ENCODE data around the gene GPR87. TPM values are rescaled to one million over a fixed set of nuclear protein-coding genes. Genes with fewer than 3 reads are reported as not detected.

Gene GPR87
- total RNA-seq, 1 experiment from 2014 or later = 15.5 TPM

DNA sequence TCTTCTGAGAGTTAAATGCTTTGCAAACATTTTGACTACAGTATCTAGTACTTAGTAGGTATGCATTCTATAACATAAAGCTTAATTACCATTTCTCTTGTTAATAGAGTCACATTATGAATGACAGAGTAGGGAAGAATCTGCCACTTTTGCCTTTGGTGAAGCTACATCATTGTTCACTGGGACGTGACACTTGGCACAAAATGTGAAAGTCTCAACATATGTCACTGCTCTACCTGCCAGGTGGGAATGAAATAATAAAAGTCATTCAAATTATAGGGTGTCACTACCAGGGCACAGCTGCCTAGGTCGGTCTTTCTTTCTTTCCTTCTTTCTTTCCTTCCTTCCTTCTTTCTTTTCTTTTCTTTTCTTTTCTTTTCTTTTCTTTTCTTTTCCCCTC is 17.6 kb downstream of the GPR87 start:
- Histone ChIP-seq H3F3A (ENCODE audit: insufficient read depth, low read depth) (peaks cover 7% of the 10 kb centered on the region), H3K36me3 (ENCODE audit: low read depth) (peaks cover 7% of the 10 kb centered on the region; the same call in 1 of the 2 replicates), H3K4me3 (no peak overlapping the region), H3K27me3 (ENCODE audit: insufficient read depth, low read depth) (no peaks in the 10 kb centered on the region), H3K79me2 (ENCODE audit: low read depth) (peaks cover 16% of the 10 kb centered on the region), H3K9me2 (ENCODE audit: insufficient read depth) (no peaks in the 10 kb centered on the region), H2AFZ (no peak overlapping the region), H3K4me1 (replicated peaks; ENCODE audit: insufficient read depth) (peaks cover 21% of the 10 kb centered on the region), H3K4me2 (no peak overlapping the region), H4K20me1 (ENCODE audit: insufficient read depth) (no peaks in the 10 kb centered on the region), H3K27ac (no peak overlapping the region), H3K9me3 (ENCODE audit: insufficient read depth, low read depth) (no peaks in the 10 kb centered on the region)
- intact Hi-C loops (cut with micrococcal nuclease; ENCODE audit: unreplicated experiment) = loop anchor here (10.0 kb wide), 2 partner anchors 166 to 1166 kb away; partner anchors contain the start of gene IGSF10
- CTCF ChIA-PET = interaction anchor here (0.6 kb wide), 1 partner anchor 28 kb away, joined by 5 read pairs; no protein-coding TSS in a partner anchor
- TF ChIP-seq CTCF (conservative IDR thresholded peaks at IDR 0.05) (no peak), EZH2 (IDR thresholded peaks at IDR 0.05; ENCODE audit: low read depth) (no peak)
- DNase-seq = no peak
- no TSS peak for BruUV-seq (replicated peaks)
- POLR2A ChIA-PET (ENCODE audit: unreplicated experiment) = no interaction called here

DNA sequence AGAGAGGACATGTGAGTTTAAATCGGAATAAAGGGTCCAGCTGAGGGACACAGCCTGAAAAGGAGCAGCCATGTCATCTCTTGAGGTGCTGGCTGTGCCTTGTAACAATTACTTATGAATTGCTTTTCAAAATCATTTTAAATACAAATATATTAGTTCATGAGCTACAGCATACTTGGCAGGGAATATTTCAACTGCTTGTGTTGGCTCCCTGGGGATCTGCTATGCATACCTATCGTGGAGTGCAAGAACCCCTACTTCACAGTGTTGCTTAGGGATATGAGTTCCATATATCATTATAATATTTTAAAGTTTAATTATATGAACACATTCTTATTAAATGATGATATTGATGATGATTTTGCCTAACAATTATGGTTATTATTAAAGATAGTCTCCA is 19.2 kb downstream of the GPR87 start:
- intact Hi-C loops (cut with micrococcal nuclease; ENCODE audit: unreplicated experiment) = loop anchor here (10.0 kb wide), 2 partner anchors 167 to 1167 kb away; partner anchors contain the start of gene IGSF10

GRCh38 chr3:151296226-151296625 is 20.4 kb downstream of the GPR87 start:
- no peaks in the 10 kb centered on the region for H3K9me3 ChIP-seq (ENCODE audit: insufficient read depth, low read depth)
- DNase-seq = no peak
- intact Hi-C loops (cut with micrococcal nuclease; ENCODE audit: unreplicated experiment) = loop anchor here (10.0 kb wide), 2 partner anchors 169 to 1169 kb away; partner anchors contain the start of gene IGSF10
- H3K27ac ChIP-seq = no peak overlapping the region
- no peaks in the 10 kb centered on the region for H4K20me1 ChIP-seq (ENCODE audit: insufficient read depth)
- no peak overlapping the region for H2AFZ ChIP-seq
- CTCF ChIA-PET = interaction anchor here (0.6 kb wide), 1 partner anchor 103 kb away, joined by 4 read pairs; no protein-coding TSS in a partner anchor
- no peaks in the 10 kb centered on the region for H3K9me2 ChIP-seq (ENCODE audit: insufficient read depth)
- peaks cover 2% of the 10 kb centered on the region; the same call in 1 of the 2 replicates for H3K4me1 ChIP-seq (replicated peaks; ENCODE audit: insufficient read depth)
- H3K79me2 ChIP-seq (ENCODE audit: low read depth) = no peaks in the 10 kb centered on the region
- no peak overlapping the region for H3K4me3 ChIP-seq
- BruUV-seq (replicated peaks) = no TSS peak
- H3F3A ChIP-seq (ENCODE audit: insufficient read depth, low read depth) = no peaks in the 10 kb centered on the region
- TF ChIP-seq CTCF (conservative IDR thresholded peaks at IDR 0.05) (no peak), EZH2 (IDR thresholded peaks at IDR 0.05; ENCODE audit: low read depth) (no peak)
- no peak overlapping the region for H3K4me2 ChIP-seq
- H3K27me3 ChIP-seq (ENCODE audit: insufficient read depth, low read depth) = no peaks in the 10 kb centered on the region
- H3K36me3 ChIP-seq (ENCODE audit: low read depth) = peaks cover 7% of the 10 kb centered on the region; the same call in 1 of the 2 replicates
- POLR2A ChIA-PET (ENCODE audit: unreplicated experiment) = no interaction called here

More for the DNA sequence above, 19.2 kb downstream of the GPR87 start:
- no peaks in the 10 kb centered on the region for H3K27me3 ChIP-seq (ENCODE audit: insufficient read depth, low read depth)
- POLR2A ChIA-PET (ENCODE audit: unreplicated experiment) = no interaction called here
- H3K4me3 ChIP-seq = no peak overlapping the region
- no peaks in the 10 kb centered on the region for H4K20me1 ChIP-seq (ENCODE audit: insufficient read depth)
- no peaks in the 10 kb centered on the region for H3K9me2 ChIP-seq (ENCODE audit: insufficient read depth)
- H3K9me3 ChIP-seq (ENCODE audit: insufficient read depth, low read depth) = no peaks in the 10 kb centered on the region
- no peaks in the 10 kb centered on the region for H3F3A ChIP-seq (ENCODE audit: insufficient read depth, low read depth)
- H3K4me1 ChIP-seq (replicated peaks; ENCODE audit: insufficient read depth) = peaks cover 13% of the 10 kb centered on the region
- no peaks in the 10 kb centered on the region for H3K79me2 ChIP-seq (ENCODE audit: low read depth)
- no peak overlapping the region for H3K27ac ChIP-seq
- H2AFZ ChIP-seq = no peak overlapping the region
- CTCF ChIA-PET = no interaction called here
- DNase-seq = no peak
- no peak overlapping the region for H3K4me2 ChIP-seq
- H3K36me3 ChIP-seq (ENCODE audit: low read depth) = peaks cover 7% of the 10 kb centered on the region; the same call in 1 of the 2 replicates
- TF ChIP-seq EZH2 (IDR thresholded peaks at IDR 0.05; ENCODE audit: low read depth) = no peak
- no peak for TF ChIP-seq CTCF (conservative IDR thresholded peaks at IDR 0.05)
- BruUV-seq (replicated peaks) = no TSS peak

All from PC-9 (cell line).